Stimulated activated naive CD8-positive, alpha-beta T cell treated with anti-CD3 and anti-CD28 coated beads, Interleukin-15, amount 100 ng/mL, for 72 hours (primary cell): Measurements from ENCODE around the gene TLX1.
"Not testable (repeated sequence)": the region's sequence is repeated elsewhere in the genome, so short reads cannot be mapped to it uniquely, and the experiment has no call there.

Experiments
- ATAC-seq: fragments of 150-1000 bp; cut with Tn5 transposase; 2 replicates; pipeline ENCODE4 v1.10.0; 2021; ENCODE audit warnings: mild to moderate bottlenecking, moderate library complexity
- DNase-seq, 2 donors: peaks; one replicate each; pipeline ENCODE4 v3.0.0; 2021 to 2022
- H3K27ac Mint-ChIP-seq, 2 donors: one replicate each; pipeline ENCODE4 v1.8.0; 2022; ENCODE audit warnings: mild to moderate bottlenecking in 2 of 2, mixed read lengths in 2 of 2, moderate library complexity in 2 of 2
- H3K27me3 Mint-ChIP-seq: one replicate; pipeline ENCODE4 v1.8.0; 2022; ENCODE audit warnings: mixed read lengths
- H3K4me1 Mint-ChIP-seq: one replicate; pipeline ENCODE4 v1.8.0; 2022; ENCODE audit warnings: mild to moderate bottlenecking, mixed read lengths
- H3K4me3 Mint-ChIP-seq, 2 donors: one replicate each; pipeline ENCODE4 v1.8.0; 2022; ENCODE audit warnings: mild to moderate bottlenecking in 2 of 2, mixed read lengths in 2 of 2, moderate library complexity in 1 of 2
- H3K9me3 Mint-ChIP-seq, 2 donors: one replicate each; pipeline ENCODE4 v1.8.0; 2022; ENCODE audit warnings: mixed read lengths in 2 of 2

The TLX1 gene

GRCh38 chr10:101152316-101152715 lies 21.2 kb downstream of the TLX1 start:
- Mint-ChIP-seq H3K27ac (no peak overlapping the region), H3K9me3 (no peaks in the 10 kb centered on the region), H3K4me3 (no peak overlapping the region), H3K27me3 (peaks cover 87% of the 10 kb centered on the region), H3K4me1 (no peaks in the 10 kb centered on the region)
- DNase-seq, result no peak
- no peak for ATAC-seq

GRCh38 chr10:101154506-101154905 lies 23.4 kb downstream of the TLX1 start:
- not testable (repeated sequence) for H3K9me3 Mint-ChIP-seq, ATAC-seq, H3K4me3 Mint-ChIP-seq, H3K4me1 Mint-ChIP-seq, H3K27ac Mint-ChIP-seq, DNase-seq
- H3K27me3 Mint-ChIP-seq, result peaks cover 78% of the 10 kb centered on the region

GRCh38 chr10:101155896-101156295 lies 24.8 kb downstream of the TLX1 start:
- DNase-seq (no peak), ATAC-seq (no peak)
- Mint-ChIP-seq H3K4me3 (no peak overlapping the region), H3K27me3 (peaks cover 78% of the 10 kb centered on the region), H3K9me3 (no peaks in the 10 kb centered on the region), H3K27ac (no peak overlapping the region), H3K4me1 (no peaks in the 10 kb centered on the region)

- ATAC-seq (no peak), DNase-seq (no peak)
- Mint-ChIP-seq H3K27ac (no peak overlapping the region), H3K27me3 (peaks cover 80% of the 10 kb centered on the region), H3K9me3 (no peaks in the 10 kb centered on the region), H3K4me3 (no peak overlapping the region), H3K4me1 (peaks cover 14% of the 10 kb centered on the region)
Observed at GRCh38 chr10:101157756-101158458, 26.8 kb downstream of the TLX1 start.

- Mint-ChIP-seq H3K27me3 (peaks cover 82% of the 10 kb centered on the region), H3K4me1 (peaks cover 14% of the 10 kb centered on the region), H3K27ac (peak overlapping the region in 1 of 2 donors; percentile 75), H3K9me3 (no peaks in the 10 kb centered on the region), H3K4me3 (no peak overlapping the region)
- DNase-seq (no peak), ATAC-seq (peak; percentile 41)
Observed at GRCh38 chr10:101158459-101159058, 27.5 kb downstream of the TLX1 start.

GRCh38 chr10:101161494-101162299 lies 30.6 kb downstream of the TLX1 start:
- H3K4me3 Mint-ChIP-seq, result peak overlapping the region in 1 of 2 donors; percentile 24
- peak; percentile 78 for ATAC-seq
- peaks cover 84% of the 10 kb centered on the region for H3K27me3 Mint-ChIP-seq
- DNase-seq, result peak; percentile 63 to 67
- no peak overlapping the region for H3K27ac Mint-ChIP-seq
- peaks cover 14% of the 10 kb centered on the region for H3K4me1 Mint-ChIP-seq
- H3K9me3 Mint-ChIP-seq, result no peaks in the 10 kb centered on the region

- no peak overlapping the region for H3K27ac Mint-ChIP-seq
- H3K9me3 Mint-ChIP-seq, result no peaks in the 10 kb centered on the region
- peaks cover 94% of the 10 kb centered on the region for H3K27me3 Mint-ChIP-seq
- peaks cover 14% of the 10 kb centered on the region for H3K4me1 Mint-ChIP-seq
- ATAC-seq, result no peak
- DNase-seq, result no peak
- no peak overlapping the region for H3K4me3 Mint-ChIP-seq
Observed at GRCh38 chr10:101162677-101163076, 31.6 kb downstream of the TLX1 start.

- Mint-ChIP-seq H3K27me3 (peaks cover 96% of the 10 kb centered on the region), H3K4me3 (no peak overlapping the region), H3K27ac (no peak overlapping the region), H3K9me3 (no peaks in the 10 kb centered on the region), H3K4me1 (peaks cover 14% of the 10 kb centered on the region)
- no peak for DNase-seq
- no peak for ATAC-seq
Observed at GRCh38 chr10:101164020-101164419, 32.9 kb downstream of the TLX1 start.

GRCh38 chr10:101165736-101166135 lies 34.6 kb downstream of the TLX1 start:
- Mint-ChIP-seq H3K4me3 (no peak overlapping the region), H3K27me3 (peaks cover 87% of the 10 kb centered on the region), H3K4me1 (peaks cover 14% of the 10 kb centered on the region), H3K9me3 (no peaks in the 10 kb centered on the region), H3K27ac (no peak overlapping the region)
- ATAC-seq, result no peak
- DNase-seq, result no peak

- ATAC-seq, result no peak
- no peak for DNase-seq
- peaks cover 11% of the 10 kb centered on the region for H3K4me1 Mint-ChIP-seq
Observed at GRCh38 chr10:101166430-101166829, 35.3 kb downstream of the TLX1 start.

GRCh38 chr10:101172741-101173140 lies 41.6 kb downstream of the TLX1 start:
- no peaks in the 10 kb centered on the region for H3K4me1 Mint-ChIP-seq
- H3K27me3 Mint-ChIP-seq, result peaks cover 71% of the 10 kb centered on the region
- peaks cover 12 to 22% of the 10 kb centered on the region in 2 donors for H3K9me3 Mint-ChIP-seq
- H3K4me3 Mint-ChIP-seq, result no peak overlapping the region
- no peak overlapping the region for H3K27ac Mint-ChIP-seq
- DNase-seq (no peak), ATAC-seq (no peak)

More at GRCh38 chr10:101166430-101166829, 35.3 kb downstream of the TLX1 start:
- H3K27ac Mint-ChIP-seq, result no peak overlapping the region
- H3K4me3 Mint-ChIP-seq, result no peak overlapping the region
- no peaks in the 10 kb centered on the region for H3K9me3 Mint-ChIP-seq
- peaks cover 80% of the 10 kb centered on the region for H3K27me3 Mint-ChIP-seq

GRCh38 chr10:101174319-101174718 lies 43.2 kb downstream of the TLX1 start:
- no peak overlapping the region for H3K27ac Mint-ChIP-seq

GRCh38 chr10:101176577-101176976 lies 45.5 kb downstream of the TLX1 start:
- ATAC-seq (no peak), DNase-seq (no peak)
- Mint-ChIP-seq H3K9me3 (peaks cover 12 to 22% of the 10 kb centered on the region in 2 donors), H3K27ac (no peak overlapping the region), H3K4me3 (no peak overlapping the region), H3K27me3 (peaks cover 65% of the 10 kb centered on the region), H3K4me1 (no peaks in the 10 kb centered on the region)

More at GRCh38 chr10:101174319-101174718, 43.2 kb downstream of the TLX1 start:
- H3K9me3 Mint-ChIP-seq, result peaks cover 12 to 22% of the 10 kb centered on the region in 2 donors
- no peaks in the 10 kb centered on the region for H3K4me1 Mint-ChIP-seq
- ATAC-seq, result no peak
- H3K4me3 Mint-ChIP-seq, result no peak overlapping the region
- no peak for DNase-seq
- peaks cover 69% of the 10 kb centered on the region for H3K27me3 Mint-ChIP-seq

- DNase-seq, result no peak
- Mint-ChIP-seq H3K27ac (no peak overlapping the region), H3K4me1 (no peaks in the 10 kb centered on the region), H3K27me3 (peaks cover 9% of the 10 kb centered on the region), H3K4me3 (no peak overlapping the region), H3K9me3 (no peaks in the 10 kb centered on the region)
- ATAC-seq, result no peak
Observed at GRCh38 chr10:101182936-101183335, 51.8 kb downstream of the TLX1 start.

GRCh38 chr10:101183458-101184183 lies 52.5 kb downstream of the TLX1 start:
- Mint-ChIP-seq H3K9me3 (no peaks in the 10 kb centered on the region), H3K4me1 (no peaks in the 10 kb centered on the region), H3K27me3 (peaks cover 3% of the 10 kb centered on the region), H3K27ac (no peak overlapping the region), H3K4me3 (no peak overlapping the region)
- no peak for DNase-seq
- ATAC-seq, result no peak
